Stimulated activated CD4-positive, alpha-beta T cell treated with anti-CD3 and anti-CD28 coated beads, Interleukin-1b, Interleukin-23, amount 100 ng/mL, for 4 hours (primary cell): ENCODE results near the gene EFNA3.

Experiments used
- DNase-seq, 2 donors: peaks; one replicate each; pipeline ENCODE4 v3.0.0-alpha.2; 2020; ENCODE audit warnings: low read depth in 2 of 2

Gene EFNA3

GRCh38 chr1:155133799-155134281 is 55.2 kb downstream of the EFNA3 start:
- no peak for DNase-seq

DNA sequence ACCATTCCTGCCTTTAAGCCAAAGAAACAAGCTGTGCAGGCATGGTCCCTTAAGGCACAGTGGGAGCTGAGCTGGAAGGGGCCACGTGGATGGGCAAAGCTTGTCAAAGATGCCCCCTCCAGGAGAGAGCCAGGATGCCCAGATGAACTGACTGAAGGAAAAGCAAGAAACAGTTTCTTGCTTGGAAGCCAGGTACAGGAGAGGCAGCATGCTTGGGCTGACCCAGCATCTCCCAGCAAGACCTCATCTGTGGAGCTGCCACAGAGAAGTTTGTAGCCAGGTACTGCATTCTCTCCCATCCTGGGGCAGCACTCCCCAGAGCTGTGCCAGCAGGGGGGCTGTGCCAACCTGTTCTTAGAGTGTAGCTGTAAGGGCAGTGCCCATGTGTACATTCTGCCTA is 55.7 kb downstream of the EFNA3 start:
- DNase-seq: no peak

DNA sequence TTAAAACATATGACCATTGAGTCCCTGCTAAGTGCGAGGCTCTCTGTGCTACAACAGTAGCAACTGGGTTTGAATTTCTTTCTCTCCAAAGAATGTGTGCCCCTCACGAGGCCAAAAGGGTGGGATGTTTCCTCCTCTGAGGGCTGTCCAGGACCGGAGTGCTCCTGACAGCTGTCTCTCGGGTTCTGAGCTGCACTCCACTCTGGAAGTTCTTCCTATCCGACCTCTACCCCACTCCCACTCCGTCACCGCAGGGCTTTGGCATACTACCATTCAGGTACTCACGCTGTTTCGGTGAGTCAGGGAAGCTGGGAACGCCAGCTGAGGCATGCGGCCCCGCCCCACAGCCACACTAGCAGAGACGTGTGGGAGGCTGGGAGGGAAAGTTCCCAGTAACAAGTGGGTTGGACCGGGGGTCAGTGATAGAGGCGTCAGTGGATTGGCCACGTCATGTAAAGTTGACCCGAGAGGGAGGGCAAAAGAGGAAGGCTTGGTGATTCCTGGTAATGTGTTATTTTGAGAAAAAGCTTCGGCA is 56.3 kb downstream of the EFNA3 start:
- peak; percentile 54 to 72 for DNase-seq

- peak; percentile 86 to 92 for DNase-seq
These were observed 56.9 kb downstream of the EFNA3 start, which contains the start of gene SLC50A1 for GRCh38 chr1:155135415-155136028. Gene SLC50A1, plus strand, starts transcription at chr1:155135852. Its CDS starts 60 bp downstream, at chr1:155135912.

DNA sequence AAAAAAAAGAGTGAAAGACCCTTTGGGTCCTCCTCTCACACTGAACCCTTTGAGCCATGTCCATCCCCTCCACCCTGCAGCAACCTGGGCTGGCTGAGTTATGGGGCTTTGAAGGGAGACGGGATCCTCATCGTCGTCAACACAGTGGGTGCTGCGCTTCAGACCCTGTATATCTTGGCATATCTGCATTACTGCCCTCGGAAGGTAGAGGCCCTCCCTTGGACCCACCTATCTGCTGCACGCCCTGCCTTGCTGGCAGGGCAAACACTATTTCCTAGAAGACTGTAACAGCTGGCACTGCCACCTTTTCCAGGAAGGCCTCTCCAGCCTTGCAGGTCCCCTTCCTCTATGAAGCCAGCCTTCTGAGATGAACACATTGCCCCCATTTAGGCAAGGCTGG is 58.1 kb downstream of the EFNA3 start:
- no peak for DNase-seq
